ENCODE measurements around the gene OGG1.

Gene OGG1

DNA sequence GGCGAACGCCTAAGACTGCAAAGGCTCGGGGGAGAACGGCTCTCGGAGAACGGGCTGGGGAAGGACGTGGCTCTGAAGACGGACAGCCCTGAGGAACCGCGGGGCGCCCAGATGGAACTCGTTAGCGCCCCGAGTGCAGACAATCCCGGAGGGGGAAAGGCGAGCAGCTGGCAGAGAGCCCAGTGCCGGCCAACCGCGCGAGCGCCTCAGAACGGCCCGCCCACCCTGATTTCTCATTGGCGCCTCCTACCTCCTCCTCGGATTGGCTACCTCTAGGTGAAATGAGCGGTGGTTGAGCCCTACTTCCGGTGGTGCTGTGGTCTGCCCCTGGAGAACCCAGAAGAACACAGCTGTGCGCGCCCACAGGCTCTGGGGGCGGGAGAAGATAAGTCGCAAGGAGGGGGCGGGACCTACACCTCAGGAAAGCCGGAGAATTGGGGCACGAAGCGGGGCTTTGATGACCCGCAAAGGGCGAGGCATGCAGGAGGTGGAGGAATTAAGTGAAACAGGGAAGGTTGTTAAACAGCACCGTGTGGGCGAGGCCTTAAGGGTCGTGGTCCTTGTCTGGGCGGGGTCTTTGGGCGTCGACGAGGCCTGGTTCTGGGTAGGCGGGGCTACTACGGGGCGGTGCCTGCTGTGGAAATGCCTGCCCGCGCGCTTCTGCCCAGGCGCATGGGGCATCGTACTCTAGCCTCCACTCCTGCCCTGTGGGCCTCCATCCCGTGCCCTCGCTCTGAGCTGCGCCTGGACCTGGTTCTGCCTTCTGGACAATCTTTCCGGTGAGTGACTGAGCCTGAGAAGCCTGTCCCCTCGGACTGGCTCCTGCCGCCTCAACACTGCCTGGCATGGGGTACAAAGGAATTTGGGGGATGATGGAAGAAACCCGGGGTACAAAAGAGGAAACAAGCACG is at the start of gene OGG1:
Gene OGG1 (plus strand): TSS at position 308 of the 911 bp plus-strand sequence. CDS start 335 bp downstream, at position 643.
- DNase-seq: peak; percentile 95 to 96

GRCh38 chr3:9700536-9700935 is 49.2 kb upstream of the OGG1 start:
- DNase-seq: no peak

DNA sequence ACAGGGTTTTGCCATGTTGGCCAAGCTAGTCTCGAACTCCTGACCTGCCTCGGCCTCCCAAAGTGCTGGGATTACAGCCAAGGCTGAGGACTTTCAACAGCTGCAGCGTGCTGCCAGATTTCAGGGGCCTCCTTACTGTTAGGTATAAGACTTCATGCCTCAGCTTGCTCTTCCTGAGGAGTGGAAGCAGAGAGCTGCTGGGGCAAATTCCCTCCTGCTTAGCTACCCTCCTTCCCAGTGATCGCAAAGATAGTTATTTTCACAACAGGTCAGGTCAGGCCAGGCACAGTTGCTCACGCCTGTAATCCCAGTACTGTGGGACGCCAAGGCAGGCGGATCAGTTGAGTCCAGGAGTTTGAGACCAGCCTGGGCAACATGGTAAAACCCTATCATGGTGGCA is 48.7 kb upstream of the OGG1 start:
- no peak for DNase-seq

DNA sequence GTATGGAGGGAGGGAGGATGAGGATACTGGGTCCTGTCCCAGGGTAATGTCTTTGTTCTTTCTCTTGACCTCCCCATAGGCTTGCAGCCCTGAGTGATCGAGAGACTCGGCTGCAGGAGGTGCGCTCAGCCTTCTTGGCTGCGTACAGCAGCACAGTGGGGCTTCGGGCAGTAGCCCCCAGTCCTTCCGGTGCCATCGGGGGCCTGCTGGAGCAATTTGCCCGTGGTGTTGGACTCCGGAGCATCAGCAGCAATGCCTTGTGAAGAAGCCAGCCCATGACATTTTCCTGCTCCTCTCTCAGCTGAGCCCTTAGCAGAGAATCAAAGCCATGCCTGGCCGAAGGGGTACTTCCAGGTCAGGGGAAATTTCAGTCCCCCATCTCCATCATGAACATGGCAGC is 48.0 kb upstream of the OGG1 start:
- DNase-seq: no peak

GRCh38 chr3:9703240-9703639 is 46.5 kb upstream of the OGG1 start:
- DNase-seq: no peak

- DNase-seq: no peak
Observed at GRCh38 chr3:9703736-9704346, 45.9 kb upstream of the OGG1 start, which contains the start of gene CPNE9. TSS of gene CPNE9 (plus strand) at chr3:9703833. CDS start at chr3:9703997, 164 bp downstream.

DNA sequence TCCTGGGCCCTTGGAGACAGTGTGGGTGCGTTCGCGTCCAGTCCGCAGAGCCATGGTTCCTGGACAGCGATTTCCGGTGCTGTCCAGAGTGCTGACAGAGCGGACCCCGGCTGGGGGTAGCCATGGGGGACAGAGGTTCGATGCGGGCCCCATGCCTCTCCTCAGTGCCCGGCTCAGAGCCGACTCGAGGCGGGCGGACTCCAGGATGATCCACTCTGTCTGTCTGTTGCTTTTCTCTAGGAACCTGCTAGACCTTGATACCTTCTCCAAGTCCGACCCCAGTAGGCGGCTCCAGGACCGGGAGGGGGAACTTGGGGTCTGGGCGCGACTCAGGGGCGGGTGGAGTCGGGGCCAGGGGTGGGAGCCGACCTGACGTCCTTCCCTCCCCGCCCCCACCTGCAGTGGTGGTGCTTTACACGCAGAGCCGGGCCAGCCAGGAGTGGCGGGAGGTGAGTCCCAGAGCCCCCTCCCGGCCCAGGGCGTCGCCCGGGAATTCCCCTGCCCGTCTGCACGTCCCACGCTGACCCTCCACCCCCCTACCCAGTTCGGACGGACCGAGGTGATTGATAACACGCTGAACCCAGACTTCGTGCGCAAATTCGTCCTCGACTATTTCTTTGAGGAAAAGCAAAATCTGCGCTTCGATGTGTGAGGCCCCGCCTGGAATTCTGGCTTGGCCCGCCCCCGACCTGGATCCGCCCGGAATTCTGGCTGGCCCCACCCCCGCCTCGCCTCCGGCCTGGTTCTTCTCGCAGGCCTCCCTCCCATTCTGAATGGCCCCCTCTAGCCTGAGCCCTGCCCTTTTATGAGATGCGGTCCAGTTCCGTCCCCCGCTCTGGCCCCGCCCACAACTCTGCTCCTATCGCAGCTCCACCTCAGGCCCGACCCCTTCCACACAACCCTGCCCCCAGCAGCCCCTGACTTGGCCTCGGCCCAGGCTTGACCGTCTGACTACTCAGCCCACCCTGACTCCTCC is 45.1 kb upstream of the OGG1 start:
- DNase-seq: no peak

- DNase-seq: no peak
Observed at GRCh38 chr3:9710174-9710739, 39.5 kb upstream of the OGG1 start.

DNA sequence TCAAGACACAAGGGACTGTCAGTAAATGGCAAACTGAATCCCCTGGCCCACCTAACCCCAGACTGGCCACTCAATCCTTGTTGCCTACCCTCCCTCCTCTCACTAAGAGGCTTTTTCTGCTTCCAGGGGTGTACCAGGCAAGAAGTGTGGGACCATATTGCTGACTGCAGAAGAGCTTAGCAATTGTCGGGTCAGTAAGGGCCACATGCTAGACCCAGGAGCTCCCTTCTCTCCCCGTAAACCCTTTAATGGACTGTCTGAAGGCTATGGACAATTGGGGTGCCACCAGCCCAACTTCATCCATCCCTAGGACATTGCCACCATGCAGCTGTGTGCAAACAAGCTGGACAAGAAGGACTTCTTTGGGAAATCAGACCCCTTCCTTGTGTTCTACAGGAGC is 37.3 kb upstream of the OGG1 start:
- no peak for DNase-seq

- DNase-seq: no peak
Observed at GRCh38 chr3:9713142-9713541, 36.6 kb upstream of the OGG1 start.

DNA sequence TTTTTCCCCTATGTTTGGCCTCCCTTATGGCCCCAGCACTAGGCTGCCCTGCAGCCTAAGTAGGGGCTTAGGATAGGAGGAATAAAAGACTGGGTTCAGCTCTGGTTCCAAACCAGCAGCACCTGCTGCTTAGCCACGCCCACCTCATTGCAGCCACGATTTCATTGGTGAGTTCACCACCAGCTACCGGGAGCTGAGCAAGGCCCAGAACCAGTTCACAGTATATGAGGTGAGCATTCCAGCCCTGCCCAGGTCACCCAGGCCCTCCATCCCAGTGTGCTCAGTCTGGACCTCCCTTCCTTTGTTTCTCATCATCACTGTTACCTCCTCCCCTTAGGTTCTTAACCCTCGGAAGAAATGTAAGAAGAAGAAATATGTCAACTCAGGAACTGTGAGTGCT is 34.6 kb upstream of the OGG1 start:
- no peak for DNase-seq

GRCh38 chr3:9715764-9716437 is 33.9 kb upstream of the OGG1 start:
- DNase-seq: peak; percentile 38 to 68

DNA sequence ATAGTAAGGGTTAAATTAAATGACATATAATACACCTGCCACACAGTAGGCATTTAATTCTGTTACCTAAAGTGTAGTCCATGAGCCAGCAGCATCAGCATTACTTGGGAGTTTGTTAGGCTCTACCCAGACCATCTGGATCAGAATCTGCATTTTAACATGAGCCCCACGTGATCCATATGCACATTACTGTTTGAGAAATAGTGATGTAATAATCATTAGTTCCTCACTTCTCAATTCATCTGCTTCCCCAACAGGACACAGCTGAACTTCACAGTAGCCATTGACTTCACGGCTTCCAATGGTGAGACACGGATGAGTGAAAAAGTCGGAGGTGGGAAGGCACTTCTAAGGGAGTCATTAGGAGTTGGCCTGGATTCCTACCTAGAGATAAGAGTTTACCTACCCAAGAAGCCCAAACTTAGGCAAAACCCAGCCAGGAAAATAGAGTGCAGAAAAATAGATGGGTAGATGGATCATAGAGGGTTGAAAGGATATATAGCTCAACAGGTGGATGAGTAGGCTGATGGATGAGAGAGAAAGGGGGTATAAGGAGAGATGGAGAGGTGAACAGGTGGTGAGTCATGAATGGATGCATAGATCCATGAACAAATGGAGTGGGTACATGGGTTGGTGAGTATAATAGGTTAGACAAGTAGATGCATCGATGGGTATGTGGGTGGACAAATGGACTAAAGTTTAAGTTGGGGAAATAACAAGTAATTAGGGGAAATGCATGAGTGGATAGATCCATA is 32.8 kb upstream of the OGG1 start:
- DNase-seq: no peak

DNA sequence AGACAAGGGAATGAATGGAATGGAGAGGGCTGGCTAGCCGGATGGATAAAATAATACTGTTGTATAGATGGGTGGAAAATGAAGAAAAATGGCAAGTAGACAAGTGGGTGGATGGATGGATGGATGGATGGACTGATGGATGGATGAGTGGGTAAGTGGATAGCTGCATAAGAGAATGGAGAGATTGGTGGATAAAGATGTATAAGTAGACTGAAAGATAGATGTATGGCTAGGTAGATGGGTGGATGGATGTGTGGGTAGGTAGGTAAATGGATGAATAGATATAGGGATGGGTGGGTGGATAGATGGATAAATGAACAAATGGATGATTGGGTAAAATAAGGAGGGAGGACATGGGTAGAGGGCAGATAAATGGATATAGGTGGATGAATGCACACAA is 32.2 kb upstream of the OGG1 start:
- DNase-seq: no peak

GRCh38 chr3:9718118-9718517 is 31.6 kb upstream of the OGG1 start:
- no peak for DNase-seq

GRCh38 chr3:9721015-9721699 is 28.6 kb upstream of the OGG1 start:
- DNase-seq: no peak

- DNase-seq: no peak
Observed at GRCh38 chr3:9721700-9722060, 28.1 kb upstream of the OGG1 start.

DNA sequence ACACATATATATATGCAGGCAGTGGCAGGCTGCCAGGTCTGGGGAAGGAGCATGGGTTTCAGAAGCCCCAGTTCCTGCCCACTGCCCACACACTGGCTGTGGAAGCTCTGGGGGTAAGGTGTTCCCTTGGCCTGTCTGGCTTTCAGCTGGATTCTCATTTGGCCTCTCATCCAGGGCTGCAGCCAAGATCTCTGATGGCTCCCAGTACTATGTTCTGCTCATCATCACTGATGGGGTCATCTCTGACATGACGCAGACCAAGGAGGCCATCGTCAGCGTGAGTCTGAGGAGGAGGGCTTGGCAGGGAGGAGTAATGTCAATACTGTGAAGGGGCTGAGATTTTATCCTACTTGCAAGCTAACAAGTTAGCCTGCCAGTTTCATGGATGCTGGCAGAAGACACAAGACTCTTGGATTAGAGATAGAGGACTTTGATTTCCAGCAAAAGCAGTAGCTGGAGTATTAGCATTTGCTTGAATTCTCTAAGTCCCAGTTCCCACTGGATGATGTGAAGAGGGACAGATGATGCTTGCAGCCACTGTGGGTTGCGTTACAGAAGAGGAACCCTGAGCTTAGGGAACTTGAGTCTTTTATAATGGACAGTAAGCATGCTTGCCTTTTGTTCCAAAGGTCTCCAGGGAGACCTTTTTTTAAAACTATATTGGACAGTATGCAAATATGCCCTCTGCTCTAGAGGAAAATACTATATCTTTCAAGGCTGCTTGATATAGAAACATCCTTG is 23.8 kb upstream of the OGG1 start:
- no peak for DNase-seq

- peak; percentile 65 to 72 for DNase-seq
Observed at GRCh38 chr3:9727041-9727595, 22.6 kb upstream of the OGG1 start.

GRCh38 chr3:9727743-9728142 is 22.0 kb upstream of the OGG1 start:
- DNase-seq: no peak

All from CD4-positive, alpha-beta T cell treated with Interleukin-1 beta for 1 hour (primary cell).